NK-92 (cell line): Measurements from ENCODE around the gene CREBBP.

Experiments
- DNase-seq: peaks from one replicate; lab custom pipeline; 2025; ENCODE audit not compliant: unreplicated experiment; lab: John Stamatoyannopoulos, UW

The CREBBP gene

DNA sequence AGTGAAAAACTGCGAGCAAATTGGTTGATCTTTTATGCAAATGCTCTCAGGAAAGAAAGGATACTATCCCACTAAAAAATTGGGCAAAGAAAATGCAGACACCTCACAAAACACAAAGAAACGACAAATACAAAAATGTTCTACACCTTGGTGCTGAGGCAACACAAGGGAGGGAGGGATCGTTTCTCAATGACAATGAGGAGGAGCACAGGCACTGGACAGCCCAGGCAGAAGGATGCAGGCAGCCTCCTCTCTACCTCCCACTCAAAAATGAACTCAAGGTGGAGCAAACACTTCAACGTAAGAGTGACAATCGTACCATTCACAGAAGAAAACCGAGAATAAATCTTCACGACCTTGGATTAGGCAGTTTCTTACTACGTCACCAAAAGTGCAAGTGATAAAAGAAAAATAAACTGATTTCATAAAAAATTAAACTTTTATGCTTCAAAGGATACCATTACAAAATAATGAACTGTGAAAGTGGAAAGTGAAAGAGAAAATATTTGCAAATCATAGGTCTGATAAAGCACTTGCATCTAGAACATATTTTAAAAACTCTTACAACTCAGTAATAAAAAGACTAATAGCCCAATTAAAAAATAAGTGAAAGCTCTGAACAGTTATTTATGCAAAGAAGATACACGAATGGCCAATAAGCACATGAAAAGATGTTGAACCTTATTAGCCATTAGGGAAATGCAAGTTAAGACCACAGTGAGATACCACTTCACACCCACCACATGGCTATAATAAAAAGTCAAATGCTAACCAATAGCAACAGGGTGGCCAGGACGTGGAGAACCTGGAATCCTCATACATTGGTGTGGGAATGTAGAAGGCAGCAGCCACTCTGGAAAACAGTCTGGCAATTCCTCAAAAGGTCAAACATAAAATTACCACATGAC, 82.4 kb downstream of the CREBBP start:
- DNase-seq: no peak

DNA sequence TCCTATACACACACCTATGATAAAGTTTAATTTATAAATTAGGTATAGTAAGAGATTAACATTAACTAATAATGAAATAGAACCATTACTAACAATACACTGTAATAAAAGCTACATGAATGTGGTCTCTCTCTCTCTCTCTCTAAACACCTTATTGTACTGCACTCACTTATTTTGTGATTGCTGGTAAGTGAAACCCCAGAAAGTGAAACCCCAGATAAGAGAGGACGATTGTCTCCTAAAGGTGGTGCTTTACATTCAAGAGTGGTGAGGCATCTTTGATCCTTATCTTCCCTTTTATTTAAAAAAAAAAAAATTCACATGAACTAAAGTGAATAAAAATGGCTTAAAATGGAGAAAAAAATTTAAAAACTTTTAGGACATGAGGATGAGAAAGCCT, 83.0 kb downstream of the CREBBP start:
- no peak for DNase-seq

DNA sequence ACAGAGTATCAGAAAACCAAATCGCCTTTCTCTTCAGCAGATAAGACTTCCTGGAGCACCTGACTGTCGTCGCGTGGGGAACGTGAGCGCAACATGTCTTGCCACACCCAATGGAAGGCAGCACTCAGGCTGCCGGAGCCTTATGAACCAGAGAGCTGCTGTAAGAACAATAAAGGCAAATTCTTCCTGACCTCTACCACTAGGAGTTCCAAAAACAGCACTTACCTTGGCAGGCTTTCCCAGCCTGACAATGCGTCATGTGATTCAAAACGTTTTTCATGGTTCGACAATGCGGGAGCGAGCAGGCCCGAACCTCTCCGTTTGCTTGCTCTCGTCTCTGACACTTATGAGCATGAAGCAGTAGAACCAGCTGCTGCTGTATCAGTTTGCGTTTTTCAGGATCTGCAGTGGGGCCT, 87.3 kb downstream of the CREBBP start:
- no peak for DNase-seq

DNA sequence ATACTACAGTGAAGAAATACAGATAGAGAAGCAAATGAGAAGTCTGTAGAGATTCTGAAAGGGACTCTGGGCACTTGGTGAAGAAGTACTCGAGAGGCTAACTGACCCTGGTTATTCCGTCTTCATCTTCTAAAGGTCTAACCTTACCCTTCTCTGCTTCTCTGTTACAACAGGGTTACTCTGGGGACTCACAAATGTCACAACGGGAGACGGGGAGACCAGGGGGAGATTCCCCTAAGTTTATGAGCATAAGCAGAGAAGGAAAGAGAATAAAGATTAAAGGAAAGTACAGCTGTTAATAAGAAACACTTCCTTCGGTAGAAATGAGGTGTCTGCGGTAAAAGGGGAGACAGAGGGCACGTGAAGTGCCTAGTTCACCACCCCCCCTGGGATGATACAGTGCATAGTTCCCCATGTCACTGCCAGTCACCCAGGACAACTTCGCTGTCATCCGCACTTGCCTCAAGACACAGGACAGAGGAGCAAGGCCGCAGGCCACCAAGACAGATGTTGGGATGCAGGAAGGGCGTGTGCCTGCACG, 88.0 kb downstream of the CREBBP start:
- DNase-seq: no peak

DNA sequence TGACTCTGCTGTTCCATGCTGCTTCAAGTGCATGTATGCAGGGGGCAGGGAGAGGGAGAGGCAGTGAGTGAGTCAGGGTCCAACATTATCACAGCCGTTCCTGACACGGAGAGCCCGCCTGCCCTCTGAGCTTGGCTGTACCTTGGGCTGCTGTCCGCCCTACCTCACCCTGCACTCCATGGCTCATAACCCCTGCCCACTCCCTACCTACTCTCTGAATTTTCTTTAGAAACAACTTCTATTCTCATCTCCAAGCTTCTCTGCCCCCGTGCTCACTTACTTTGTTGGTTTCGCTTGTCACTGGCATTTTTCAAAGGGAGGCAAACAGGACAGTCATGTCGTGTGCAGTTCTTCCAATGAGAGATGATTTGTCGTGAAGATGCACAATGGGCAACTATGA, 88.8 kb downstream of the CREBBP start:
- no peak for DNase-seq

DNA sequence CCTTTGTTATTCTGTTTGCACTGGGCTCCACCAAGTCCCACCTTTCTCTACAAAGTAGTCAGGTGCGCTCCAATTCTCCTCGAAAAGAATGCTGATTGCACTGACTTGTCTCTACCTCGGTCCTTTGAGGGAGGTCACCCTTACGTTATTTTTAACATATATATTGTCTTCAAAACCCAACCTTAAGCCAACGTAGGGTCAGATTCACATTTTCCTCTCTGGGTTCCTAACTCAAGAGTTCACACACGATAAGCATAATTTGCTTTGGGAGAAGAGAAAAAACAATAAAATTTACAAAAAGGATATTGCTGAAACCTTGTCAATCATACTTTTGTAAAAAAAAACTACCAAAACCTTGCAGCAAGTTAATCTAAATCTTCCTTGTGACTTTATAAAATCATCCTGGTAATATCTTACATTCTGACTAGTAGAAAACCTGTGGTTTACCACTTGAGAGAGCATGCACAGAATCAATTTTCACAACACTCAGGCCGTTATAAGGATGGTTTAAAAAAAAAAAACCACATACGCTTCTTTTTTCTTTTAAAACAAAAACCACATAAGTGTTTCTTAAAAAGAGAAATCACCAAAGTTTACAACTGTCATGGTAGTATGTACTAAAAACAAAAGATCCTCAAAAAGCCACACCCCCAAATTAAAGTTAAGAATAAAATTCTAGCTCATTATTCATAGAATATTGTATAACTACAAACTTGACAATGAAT, 91.0 kb downstream of the CREBBP start:
- DNase-seq: no peak

DNA sequence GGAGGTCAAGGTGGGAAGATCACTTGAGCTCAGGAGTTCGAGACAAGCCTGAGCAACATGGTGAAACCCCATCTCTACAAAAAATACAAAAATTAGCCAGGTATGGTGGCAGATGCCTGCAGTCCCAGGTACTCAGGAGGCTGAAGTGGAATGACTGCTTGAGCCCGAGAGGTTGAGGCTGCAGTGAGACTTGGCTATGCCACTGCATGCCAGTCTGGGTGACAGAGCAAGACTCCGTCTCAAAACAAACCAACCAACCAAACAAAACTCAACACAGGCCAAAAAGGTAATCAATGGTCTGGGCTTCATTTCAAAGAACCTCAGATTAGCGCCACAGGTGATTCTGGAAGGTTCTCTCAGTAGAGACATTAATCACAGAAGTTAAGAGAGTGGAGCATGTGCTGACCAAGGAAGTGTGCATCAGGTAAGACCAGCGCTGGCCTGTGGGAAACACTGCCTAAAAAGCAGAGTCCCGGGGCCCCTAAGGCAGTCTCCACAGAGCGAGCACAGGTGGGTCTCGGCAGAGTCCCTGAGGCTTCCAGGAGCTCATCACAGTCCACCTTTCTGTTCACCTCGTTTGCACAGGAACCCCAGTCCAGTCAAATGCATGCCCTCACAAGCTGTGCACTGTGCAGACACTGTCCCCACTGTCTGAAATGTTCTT, 91.7 kb downstream of the CREBBP start:
- no peak for DNase-seq

DNA sequence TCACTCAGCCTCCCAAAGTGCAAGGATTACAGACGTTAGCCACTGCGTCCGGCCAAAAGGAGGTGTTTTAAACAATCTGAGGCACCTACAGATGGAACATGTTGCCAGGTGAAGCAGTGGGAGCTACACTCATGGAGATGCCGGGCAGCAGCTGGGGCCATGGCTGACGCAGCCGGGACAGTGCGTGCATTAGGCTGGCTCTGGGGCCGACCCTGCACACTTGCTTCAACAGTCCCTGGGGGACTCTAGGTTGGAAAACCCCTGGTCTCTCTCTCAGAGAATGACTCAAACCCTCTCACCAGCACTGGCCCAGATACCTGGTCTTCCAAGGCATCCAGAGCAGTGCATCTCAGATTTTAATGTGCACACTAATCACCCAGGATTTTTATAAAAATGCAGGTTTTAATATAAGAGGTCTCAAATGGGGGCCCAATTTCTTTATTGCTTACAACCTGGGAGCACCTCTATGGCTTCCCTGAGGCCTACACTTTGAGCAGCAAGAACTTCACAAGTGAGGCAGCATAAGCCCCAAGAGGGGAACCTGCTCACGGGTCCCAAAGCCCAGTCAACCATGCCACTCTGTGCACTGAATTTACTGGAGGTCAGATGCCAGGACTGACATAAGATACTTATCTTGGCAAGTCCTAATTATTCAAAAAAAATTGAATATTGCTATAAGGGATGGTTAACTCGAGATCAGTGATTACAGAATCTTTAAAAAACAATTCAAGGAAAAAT, 92.4 kb downstream of the CREBBP start:
- DNase-seq: no peak

DNA sequence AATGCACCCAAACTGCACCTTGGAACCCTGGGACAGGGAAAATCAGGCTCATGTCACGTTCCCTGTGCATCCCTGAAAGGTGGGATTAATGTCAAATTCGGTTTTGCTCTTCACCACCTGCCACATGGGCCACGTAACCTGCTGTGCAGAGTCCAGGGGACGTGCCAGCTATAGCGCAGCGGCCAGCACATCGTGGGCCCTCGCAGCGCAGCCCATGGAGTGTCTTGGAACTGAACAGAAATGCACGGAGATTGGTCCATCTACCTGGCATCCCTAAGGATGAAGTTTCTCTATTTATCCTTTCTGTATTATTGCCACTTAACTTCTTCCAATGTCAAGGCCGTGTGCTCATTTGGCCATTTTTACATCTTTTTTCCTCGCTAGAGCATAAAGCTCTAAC, 95.1 kb downstream of the CREBBP start:
- DNase-seq: no peak

DNA sequence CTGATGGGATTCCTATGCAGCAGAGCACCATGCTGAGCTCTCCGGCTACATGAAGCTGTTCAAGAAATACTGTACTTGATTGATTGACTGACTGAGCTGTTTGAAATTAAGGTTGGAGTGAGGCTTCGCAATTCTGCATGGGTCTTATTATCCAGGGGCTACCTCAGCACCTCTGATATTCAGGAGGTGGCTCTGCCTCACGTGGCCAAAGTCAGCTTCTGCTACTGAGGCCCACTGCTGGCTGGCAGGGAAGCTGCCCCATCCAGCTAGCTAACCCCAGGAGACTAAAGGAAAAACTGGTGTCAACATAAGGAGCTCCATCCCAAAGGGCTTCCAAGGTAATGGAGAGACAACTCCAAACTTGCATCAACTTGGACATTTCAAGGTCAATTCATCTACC, 97.0 kb downstream of the CREBBP start:
- no peak for DNase-seq

DNA sequence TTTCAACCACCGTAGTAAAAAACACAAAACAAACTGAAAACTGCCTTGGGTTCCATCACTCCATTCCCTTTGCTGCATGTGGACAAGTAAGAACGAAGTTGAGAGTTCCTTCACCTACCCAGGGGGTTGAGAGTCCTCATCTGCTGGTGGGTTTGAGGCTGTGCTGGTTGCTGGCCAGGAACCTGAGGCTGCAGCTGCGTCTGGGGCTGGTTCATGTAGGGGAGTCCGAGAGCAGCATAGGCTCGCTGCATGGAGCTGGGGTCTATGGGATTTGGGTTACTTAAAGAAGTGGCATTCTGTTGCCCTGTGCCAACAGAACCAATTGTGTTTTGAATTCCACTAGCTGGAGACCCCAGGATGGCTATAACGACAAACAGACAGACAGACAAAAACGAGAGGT, 97.9 kb downstream of the CREBBP start:
- no peak for DNase-seq

DNA sequence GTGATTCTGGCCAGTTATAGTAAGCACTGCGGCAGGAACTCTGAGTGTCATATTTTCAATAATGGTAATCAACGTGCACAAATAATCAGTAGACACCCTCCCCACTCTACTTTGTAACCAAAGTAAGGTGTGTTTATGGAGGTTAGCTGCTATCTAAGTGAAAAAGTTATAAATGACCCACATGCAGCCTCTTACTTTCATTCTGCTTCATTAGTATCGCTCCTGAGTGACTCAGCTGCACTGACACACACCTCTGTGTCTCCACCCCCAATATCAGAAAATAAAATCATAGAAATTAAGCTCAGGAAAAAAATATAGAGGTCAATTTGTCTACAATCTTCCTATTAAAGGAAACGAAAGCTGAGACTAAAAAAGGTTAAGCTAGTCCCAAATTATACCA, 99.1 kb downstream of the CREBBP start:
- no peak for DNase-seq

DNA sequence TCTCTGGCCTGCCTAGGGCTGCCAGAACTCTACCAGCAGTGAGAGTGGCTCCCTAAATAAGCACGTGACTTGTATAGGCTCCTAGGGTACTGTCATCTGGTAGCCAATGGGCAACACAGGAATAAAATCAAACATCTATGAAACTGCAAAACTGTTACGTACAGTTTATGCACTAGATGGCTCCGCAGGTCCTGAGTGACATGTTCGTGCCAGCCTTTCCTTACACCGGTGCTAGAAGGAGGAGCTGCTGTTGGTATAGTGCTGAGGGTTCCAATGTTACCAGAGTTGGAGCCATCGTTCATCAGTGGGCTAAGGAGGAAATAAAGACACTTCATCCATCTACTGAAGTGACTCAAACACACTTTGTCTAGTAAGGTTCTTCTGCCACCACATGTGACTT, 99.9 kb downstream of the CREBBP start:
- no peak for DNase-seq

DNA sequence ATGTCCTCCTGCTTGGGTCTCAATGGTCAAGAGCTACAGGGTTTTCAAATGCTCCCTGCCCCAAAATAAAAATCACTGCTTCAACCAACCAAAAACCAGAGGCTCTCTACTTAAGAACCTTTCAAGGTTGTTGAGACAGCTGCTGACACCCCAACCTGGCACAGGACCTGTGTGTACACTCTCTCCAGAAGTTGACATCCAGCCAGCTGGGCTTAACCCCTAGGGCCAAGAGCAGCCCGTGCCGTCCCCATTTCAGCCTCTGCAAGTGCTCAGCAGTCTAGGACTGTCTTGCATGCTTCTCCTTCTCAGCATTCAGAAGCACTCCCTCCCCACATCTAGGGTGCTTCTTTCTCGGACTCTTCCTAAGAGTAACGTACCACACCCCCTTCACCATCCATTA, 104.2 kb downstream of the CREBBP start:
- no peak for DNase-seq

DNA sequence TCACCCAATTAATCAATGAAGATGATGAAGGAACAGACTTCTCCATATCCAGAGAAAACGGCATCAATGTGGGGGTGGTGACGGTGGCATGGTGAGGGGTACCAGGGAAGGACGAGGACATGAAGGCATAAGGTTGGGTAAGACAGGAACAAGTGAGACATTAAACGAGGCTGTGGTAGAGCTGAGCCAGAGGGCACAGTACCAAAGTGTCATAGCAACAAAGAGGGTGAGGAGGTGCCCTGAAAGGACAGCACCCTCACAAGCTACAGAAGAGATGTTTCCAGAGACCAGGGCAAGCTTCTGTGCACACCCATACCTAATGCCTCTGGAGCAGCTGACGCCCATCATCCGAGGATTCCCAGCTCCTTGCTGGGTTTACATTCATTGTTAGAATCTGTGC, 105.7 kb downstream of the CREBBP start:
- DNase-seq: no peak

DNA sequence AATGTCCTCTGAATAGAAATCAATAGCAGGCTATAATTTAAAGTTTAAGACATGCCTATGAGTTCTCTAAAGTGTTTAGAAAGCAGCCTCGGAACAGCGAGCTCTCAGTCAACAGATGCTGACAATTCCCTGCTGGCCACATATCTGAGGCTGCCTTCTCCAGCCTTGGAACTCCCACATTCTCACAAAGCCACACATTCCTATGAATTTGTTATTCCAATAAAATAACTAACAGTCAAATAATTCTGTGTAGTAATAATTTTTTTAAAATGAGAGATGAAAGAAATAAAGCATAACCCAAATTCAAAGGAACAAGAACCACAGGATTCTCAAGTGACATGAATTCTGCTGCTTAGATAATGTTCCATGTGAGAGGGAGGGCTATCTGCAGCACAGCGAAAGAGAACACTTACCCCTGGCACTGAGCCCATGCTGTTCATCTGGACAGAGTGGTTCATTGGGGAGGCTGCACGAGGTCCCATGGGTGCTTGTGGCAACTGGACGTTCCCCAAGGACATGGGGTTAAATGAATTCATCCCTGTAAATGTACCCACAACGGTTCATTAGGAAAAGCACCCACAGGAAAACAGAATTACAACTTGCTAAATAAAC, 106.3 kb downstream of the CREBBP start:
- no peak for DNase-seq

DNA sequence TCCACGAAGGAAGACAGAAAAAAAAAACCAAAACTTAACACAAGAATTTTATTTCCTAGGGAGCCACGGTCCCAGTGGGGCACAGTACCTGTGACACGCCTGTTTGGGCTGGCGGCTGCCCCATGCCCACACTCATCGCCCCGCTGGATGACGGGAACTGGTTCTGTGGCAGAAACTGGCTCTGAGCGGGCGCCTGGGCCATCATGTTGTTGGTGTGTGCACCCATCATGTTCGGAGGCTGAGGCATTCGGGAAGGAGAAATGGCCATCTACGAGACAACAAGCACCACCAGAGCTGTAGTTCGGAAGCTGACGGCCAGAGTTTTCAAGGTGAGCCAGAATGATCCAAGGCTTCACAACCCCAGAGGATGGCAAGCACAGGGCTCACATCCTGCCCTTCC, 106.8 kb downstream of the CREBBP start:
- DNase-seq: no peak

DNA sequence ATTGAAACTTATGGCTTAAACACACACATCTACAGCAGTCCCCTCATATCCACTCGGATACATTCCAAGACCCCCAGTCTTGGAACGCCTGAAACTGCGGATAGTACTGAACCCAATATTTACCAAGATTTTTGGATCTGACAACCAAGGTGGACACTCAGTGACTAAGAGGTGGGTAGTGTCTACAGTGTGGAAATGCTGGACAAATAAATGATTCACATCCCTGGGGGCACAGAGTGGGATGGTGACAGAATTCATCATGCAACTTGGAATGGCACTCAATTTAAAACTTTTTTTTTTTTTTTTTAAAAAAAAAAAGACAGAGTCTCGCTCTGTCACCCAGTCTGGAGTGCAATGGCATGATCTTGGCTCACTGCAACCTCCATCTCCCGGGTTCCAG, 109.0 kb downstream of the CREBBP start:
- no peak for DNase-seq

DNA sequence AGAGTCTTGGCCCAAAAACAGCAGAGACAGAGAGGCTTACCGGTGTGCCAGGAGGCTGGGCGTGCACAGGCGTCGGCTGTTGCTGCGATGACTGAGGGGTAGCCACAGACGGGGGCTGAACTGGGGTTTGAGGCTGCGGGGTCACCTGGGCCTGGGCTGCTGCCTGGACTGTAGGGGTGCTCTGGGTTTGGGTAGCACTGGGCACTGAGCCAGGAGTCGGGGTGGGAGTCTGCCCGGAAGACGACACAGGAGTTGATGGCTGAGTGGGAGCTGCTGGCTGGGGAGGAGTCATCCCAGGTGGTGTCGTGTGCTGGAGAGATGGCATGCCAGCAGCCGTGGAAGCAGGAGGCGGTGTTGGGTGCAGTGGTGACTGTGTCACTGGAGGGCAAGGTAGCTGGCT, 110.0 kb downstream of the CREBBP start:
- DNase-seq: no peak

DNA sequence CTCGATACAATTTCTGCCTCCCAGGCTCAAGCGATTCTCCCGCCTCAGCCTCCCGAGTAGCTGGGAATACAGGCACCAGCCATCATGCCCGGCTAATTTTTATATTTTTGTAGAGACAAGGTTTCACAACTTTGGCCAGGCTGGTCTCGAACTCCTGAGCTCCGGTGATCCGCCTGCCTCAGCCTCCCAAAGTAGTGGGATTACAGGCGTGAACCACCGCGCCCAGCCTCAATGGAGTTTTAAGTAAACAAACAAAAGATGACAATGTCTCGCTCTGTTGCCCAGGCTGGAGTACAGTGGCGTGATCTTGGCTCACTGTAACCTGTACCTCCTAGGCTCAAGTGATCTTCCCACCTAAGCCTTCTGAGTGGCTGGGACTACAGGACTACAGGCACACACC, 110.6 kb downstream of the CREBBP start:
- DNase-seq: no peak

DNA sequence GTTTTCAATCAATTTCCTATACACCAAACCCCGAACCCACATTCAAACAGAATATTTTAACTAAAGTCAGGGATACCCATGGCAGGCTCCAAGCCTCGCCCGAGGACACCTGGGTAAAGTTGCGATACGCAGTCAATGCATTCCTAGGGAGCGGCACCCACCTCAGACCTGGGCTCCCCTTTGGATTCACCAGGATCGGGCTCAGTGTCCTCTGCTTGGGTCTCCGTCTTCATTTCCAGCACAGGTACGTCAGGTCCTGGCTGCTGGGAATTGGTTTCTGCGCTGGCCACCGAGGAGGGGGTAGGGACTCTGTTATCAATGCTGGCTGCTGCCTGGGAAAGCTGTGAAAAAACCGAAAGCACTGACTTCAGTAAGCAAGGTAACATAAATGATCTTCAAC, 111.5 kb downstream of the CREBBP start:
- DNase-seq: no peak
